GM21526 (cell line): ENCODE results near the gene GAL3ST1.
"Not testable (repeated sequence)": the region's sequence is repeated elsewhere in the genome, so short reads cannot be mapped to it uniquely, and the experiment has no call there.

Experiments used
- ATAC-seq: cut with Tn5 transposase; IDR thresholded peaks from one replicate; pipeline ENCODE4 v1.9.1; 2021; ENCODE audit warnings: moderate library complexity; ENCODE audit not compliant: unreplicated experiment, low FRiP score

The GAL3ST1 gene, protein sequence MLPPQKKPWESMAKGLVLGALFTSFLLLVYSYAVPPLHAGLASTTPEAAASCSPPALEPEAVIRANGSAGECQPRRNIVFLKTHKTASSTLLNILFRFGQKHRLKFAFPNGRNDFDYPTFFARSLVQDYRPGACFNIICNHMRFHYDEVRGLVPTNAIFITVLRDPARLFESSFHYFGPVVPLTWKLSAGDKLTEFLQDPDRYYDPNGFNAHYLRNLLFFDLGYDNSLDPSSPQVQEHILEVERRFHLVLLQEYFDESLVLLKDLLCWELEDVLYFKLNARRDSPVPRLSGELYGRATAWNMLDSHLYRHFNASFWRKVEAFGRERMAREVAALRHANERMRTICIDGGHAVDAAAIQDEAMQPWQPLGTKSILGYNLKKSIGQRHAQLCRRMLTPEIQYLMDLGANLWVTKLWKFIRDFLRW

DNA sequence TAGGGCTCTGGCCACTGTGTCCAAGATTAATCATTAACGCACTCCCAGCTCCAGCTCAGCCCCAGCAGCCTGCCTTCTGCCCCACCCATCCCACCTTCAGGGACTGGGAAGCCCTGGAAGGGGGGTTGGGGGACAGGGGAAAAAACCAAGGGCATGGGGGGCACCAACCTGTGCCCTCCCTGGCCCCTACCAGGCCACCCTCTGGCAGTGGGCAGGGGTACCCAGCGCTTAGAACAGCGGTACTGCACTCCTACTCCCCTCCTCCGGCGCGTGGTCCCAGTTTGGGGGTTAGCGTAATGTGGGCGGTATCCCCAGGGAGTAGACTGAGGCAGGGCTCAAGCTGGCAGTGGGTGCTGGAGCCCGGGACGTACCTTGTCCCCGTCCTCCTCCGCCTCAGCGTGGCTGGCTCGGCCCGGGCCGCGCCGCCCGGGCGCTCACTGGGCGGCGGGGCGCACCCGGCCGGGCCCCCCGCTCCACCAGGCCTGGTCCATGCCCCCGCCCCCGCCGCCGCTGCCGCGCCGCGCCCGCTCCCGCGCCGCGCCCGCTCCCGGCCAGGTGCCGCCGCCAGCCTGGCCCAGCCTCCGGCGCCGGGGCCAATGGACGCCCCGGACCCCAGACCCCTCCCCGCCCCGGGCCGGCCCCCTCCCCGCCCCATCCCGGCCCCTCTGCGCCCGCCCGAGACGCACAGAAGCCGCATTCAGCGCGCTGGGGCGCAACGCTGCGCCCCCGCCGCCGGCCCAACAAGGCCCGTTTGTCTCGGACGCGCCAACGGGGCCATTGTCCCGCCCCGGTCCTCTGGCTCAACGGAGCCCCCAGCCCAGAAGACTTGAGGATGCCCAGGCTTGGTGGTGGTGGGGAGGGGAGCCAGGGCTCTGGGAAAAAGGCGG lies at the start of gene GAL3ST1:
Gene GAL3ST1, minus strand, starts transcription at position 571 of the 887 bp plus-strand sequence. CDS start 17,273 bp downstream, outside the sequence.
- ATAC-seq: no peak

DNA sequence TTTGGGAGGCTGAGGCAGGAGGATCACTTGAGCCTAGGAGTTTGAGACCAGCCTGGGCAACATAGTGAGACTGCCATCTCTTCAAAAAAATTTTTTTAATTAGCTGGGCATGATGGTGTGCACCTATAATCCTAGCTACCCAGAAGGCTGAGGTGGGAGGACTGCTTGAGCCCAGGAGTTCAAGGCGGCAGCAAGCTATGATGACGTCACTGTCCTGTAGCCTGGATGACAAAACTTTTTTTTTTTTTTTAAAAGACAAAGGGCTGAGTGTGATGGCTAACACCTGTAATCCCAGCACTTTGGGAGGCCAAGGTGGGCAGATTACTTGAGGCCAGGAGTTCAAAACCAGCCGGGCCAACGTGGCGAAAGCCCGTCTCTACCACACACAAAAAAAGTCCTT lies 45.4 kb upstream of the GAL3ST1 start:
- not testable (repeated sequence) for ATAC-seq

DNA sequence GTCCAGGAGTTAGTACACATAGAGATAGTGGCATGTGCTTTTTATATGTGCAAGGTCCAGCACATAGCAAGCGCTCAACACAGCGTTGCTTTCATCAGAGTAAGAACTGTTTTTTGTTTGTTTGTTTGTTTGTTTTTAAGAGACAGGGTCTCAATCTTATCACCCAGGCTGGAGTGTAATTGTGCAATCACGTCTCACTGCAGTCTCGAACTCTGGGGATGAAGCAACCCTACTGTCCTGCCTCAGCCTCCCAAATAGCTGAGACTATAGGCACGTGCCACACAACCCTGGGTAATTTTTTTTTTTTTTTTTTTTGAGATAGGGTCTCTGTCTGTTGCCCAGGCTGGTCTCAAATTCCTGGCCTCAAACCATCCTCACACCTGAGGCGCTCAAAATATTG lies 43.4 kb upstream of the GAL3ST1 start:
- ATAC-seq: no peak

GRCh38 chr22:30615543-30615954 lies 41.1 kb upstream of the GAL3ST1 start:
- ATAC-seq: no peak

DNA sequence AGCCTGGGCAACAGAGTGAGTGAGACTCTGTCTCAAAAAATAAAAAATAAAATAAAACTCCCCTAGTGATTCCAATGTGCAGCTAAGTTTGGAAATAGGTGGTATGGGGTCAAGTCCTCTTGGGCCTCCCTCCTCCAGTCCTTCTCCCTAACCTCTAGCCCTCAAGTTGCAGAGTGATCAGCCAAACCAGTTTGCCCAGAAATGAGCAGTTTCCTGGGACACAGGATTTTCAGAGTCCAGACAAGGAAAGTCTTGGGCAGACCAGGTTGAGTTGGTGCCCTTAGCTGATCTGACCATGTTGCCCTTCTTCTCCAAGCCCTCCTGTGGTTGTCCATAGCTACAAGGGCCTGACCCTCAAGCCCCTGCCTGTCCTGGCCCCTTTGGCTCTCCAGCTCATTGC lies 40.4 kb upstream of the GAL3ST1 start:
- ATAC-seq: no peak

GRCh38 chr22:30614268-30614667 lies 39.8 kb upstream of the GAL3ST1 start:
- ATAC-seq: no peak

DNA sequence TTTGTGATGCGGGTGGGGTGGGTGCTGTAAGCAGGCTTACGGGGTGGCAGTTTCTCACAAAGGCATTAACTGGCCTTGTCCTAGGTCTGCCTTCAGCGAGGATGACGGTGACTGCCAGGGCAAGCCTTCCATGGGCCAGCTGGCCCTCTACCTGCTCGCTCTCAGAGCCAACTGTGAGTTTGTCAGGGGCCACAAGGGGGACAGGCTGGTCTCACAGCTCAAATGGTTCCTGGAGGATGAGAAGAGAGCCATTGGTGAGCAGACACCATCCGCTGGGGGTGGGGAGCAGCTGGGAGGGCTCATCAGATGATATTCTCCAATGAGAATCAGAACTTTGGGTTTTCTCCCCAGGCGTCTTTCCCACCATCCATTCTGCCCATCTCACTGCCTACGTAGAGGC lies 38.3 kb upstream of the GAL3ST1 start:
- ATAC-seq: no peak

GRCh38 chr22:30611197-30611596 lies 36.7 kb upstream of the GAL3ST1 start:
- no peak for ATAC-seq

DNA sequence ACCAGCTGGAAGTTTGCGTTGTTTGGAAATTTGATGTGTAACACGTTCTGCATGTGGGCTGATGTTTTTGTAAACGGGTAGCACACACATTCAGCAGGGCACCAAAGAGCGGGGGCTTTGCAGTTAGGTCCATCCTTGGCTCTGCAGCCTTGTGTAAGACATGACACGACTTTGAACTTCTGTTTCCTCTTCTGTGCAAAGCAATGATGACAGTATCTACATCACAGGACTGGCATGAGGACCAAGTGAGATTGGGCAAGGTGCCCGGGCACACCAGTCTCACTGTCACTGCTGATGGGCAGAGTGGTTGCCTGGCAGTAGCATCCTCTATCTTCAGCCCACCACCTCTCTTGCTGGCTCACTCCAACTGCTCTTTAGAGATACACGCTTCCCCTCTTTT lies 35.8 kb upstream of the GAL3ST1 start:
- ATAC-seq: no peak

GRCh38 chr22:30609260-30610185 lies 35.1 kb upstream of the GAL3ST1 start:
- ATAC-seq: no peak

- ATAC-seq: no peak
Measured at GRCh38 chr22:30607939-30608338, 33.5 kb upstream of the GAL3ST1 start.

- ATAC-seq: no peak
Measured at GRCh38 chr22:30607300-30607930, 33.0 kb upstream of the GAL3ST1 start.

DNA sequence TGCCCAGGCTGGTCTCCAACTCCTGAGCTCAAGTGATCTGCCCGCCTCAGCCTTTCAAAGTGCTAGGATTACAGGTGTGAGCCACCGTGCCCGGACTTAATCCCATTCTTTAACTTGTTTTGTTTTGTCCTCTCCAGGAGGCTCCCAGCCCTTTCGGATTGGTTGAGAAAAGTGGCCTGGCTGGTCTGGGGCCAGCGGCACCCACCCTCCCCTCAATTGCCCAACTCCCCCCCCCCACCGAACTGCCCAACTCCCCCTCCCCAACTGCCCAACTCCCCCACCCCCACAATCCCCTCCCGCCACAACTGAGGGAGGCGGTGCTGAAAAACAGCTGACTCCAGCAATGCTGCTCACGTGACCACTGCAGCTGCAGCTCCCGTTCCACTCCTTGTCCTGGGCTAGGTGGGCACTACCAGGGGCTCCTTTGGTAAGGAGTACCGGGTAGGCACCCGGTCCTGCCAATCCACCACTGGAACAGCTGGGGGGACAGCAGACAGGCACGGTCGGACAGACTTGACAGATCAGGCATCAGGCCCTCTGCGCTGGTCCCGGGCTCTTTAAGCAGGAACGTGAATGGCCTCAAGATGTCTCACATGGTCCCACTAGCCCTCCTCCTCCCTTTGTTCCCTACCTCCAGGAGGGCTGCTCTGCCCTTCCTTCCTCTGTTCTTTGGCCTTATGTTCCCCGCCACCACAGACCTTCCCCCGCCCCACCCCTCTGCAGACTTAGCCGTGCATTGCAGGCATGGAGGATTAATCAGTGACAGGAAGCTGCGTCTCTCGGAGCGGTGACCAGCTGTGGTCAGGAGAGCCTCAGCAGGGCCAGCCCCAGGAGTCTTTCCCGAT lies 32.2 kb upstream of the GAL3ST1 start, which contains the start of gene TCN2:
Gene TCN2, plus strand, starts transcription at position 720 of the 845 bp plus-strand sequence. CDS start 158 bp downstream, outside the sequence.
- ATAC-seq: no peak

GRCh38 chr22:30605449-30606110 lies 31.1 kb upstream of the GAL3ST1 start:
- no peak for ATAC-seq

DNA sequence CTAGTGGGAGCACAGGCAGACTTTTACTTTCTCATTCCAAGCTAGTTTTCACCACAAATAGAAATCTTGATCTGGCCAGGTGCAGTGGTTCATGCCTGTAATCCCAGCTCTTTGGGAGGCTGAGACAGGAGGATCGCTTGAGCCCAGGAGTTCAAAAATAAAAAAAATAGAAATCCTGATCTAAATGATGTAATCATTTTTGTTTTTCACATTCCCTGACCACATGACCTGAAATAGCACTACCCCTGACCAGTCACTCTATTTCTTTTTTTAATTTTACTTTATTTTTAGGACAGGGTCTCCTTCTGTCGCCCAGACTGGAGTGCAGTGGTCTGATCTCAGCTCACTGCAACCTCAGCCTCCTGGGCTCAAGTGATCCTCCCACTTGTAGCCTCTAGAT lies 30.3 kb upstream of the GAL3ST1 start:
- ATAC-seq: no peak

- no peak for ATAC-seq
Measured at GRCh38 chr22:30603801-30604200, 29.3 kb upstream of the GAL3ST1 start.

DNA sequence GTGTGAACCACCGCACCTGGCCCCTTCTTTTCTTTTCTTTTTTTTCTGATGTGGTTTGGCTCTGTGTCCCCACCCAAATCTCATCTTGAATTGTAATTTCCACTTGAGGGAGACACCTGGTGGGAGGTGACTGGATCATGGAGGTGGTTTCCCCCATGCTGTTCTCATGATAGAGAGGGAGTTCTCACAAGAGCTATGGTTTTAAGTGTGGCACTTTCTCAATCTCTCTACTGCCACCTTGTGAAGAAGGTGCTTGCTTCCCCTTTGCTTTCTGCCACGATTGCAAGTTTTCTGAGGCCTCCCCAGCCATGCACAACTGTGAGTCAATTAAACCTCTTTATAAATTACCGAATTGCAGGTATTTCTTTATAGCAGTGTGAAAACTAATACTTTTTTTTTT lies 27.6 kb upstream of the GAL3ST1 start:
- no peak for ATAC-seq

DNA sequence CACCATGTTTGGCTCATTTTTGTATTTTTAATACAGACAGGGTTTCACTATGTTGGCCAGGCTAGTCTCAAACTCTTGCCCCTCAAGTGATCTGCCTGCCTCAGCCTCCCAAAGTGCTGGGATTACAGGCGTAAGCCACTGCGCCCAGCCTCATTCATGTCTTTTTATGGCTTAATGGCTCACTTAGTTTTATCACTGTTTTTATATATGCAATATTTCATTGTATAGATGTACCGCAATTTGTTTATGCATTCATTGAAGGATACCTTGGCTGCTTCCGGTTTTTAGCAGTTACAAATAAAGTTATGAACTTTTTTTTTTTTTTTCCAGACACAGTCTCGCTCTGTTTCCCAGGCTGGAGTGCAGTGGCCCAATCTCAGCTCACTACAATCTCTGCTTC lies 27.0 kb upstream of the GAL3ST1 start:
- ATAC-seq: no peak
